Measurements from ENCODE around the gene SETDB2. TPM values are rescaled to one million over a fixed set of nuclear protein-coding genes. Genes with fewer than 3 reads are reported as not detected.
"Not testable (repeated sequence)": the region's sequence is repeated elsewhere in the genome, so short reads cannot be mapped to it uniquely, and the experiment has no call there.

Gene SETDB2
- total and polyA plus RNA-seq, 4 donors, result 11.9 to 22.0 (median 15.7) TPM

GRCh38 chr13:49495783-49496762 is 52.0 kb downstream of the SETDB2 start, which contains the start of gene PHF11:
Gene PHF11 (plus strand): TSS chr13:49495953. CDS start chr13:49496002, 49 bp downstream.
- H3K27ac ChIP-seq (ENCODE audit: low read depth, low read length), result peak within 1 kb of the TSS; percentile 88
- 4% methylated on average over 62 of the region's 71 CpGs for WGBS (ENCODE audit: insufficient coverage)
- peaks cover 10% of the 10 kb centered on the region for H3K4me1 ChIP-seq (ENCODE audit: control insufficient read depth, insufficient read depth, low read length)

GRCh38 chr13:49496837-49497236 is 52.8 kb downstream of the SETDB2 start:
- not testable (repeated sequence) for H3K27ac ChIP-seq (ENCODE audit: low read depth, low read length); H3K27me3 ChIP-seq (ENCODE audit: control insufficient read depth, insufficient read depth, low read length); H3K4me3 ChIP-seq (ENCODE audit: low read depth, low read length); DNase-seq (ENCODE audit: low read depth in 4 of 6, low spot score in 6 of 6); H3K36me3 ChIP-seq (ENCODE audit: control insufficient read depth, insufficient read depth, low read length); H3K9me3 ChIP-seq (ENCODE audit: control insufficient read depth, insufficient read depth, low read length)
- H3K4me1 ChIP-seq (ENCODE audit: control insufficient read depth, insufficient read depth, low read length), result peaks cover 10% of the 10 kb centered on the region
- WGBS (ENCODE audit: insufficient coverage), result 100% methylated on average over 4 of the region's 11 CpGs

More at GRCh38 chr13:49495783-49496762, 52.0 kb downstream of the SETDB2 start, which contains the start of gene PHF11:
- Histone ChIP-seq H3K27me3 (ENCODE audit: control insufficient read depth, insufficient read depth, low read length) (no peaks in the 10 kb centered on the region), H3K4me3 (ENCODE audit: low read depth, low read length) (peak within 1 kb of the TSS; percentile 75), H3K9me3 (ENCODE audit: control insufficient read depth, insufficient read depth, low read length) (no peaks in the 10 kb centered on the region), H3K36me3 (ENCODE audit: control insufficient read depth, insufficient read depth, low read length) (no peaks in the 10 kb centered on the region)
- DNase-seq (ENCODE audit: low read depth in 4 of 6, low spot score in 6 of 6), result peak in 4 of 6 donors; percentile 23 to 81 (median 61)

GRCh38 chr13:49497272-49497671 is 53.2 kb downstream of the SETDB2 start:
- Histone ChIP-seq H3K36me3 (ENCODE audit: control insufficient read depth, insufficient read depth, low read length) (no peaks in the 10 kb centered on the region), H3K4me1 (ENCODE audit: control insufficient read depth, insufficient read depth, low read length) (peaks cover 10% of the 10 kb centered on the region), H3K4me3 (ENCODE audit: low read depth, low read length) (no peak overlapping the region), H3K27ac (ENCODE audit: low read depth, low read length) (no peak overlapping the region), H3K9me3 (ENCODE audit: control insufficient read depth, insufficient read depth, low read length) (no peaks in the 10 kb centered on the region), H3K27me3 (ENCODE audit: control insufficient read depth, insufficient read depth, low read length) (no peaks in the 10 kb centered on the region)
- no peak for DNase-seq (ENCODE audit: low read depth in 4 of 6, low spot score in 6 of 6)
- 95% methylated on average over 5 of the region's 5 CpGs for WGBS (ENCODE audit: insufficient coverage)

GRCh38 chr13:49498206-49498605 is 54.1 kb downstream of the SETDB2 start:
- Histone ChIP-seq H3K27me3 (ENCODE audit: control insufficient read depth, insufficient read depth, low read length) (no peaks in the 10 kb centered on the region), H3K9me3 (ENCODE audit: control insufficient read depth, insufficient read depth, low read length) (no peaks in the 10 kb centered on the region), H3K36me3 (ENCODE audit: control insufficient read depth, insufficient read depth, low read length) (no peaks in the 10 kb centered on the region), H3K4me1 (ENCODE audit: control insufficient read depth, insufficient read depth, low read length) (peaks cover 10% of the 10 kb centered on the region), H3K27ac (ENCODE audit: low read depth, low read length) (no peak overlapping the region), H3K4me3 (ENCODE audit: low read depth, low read length) (no peak overlapping the region)
- DNase-seq (ENCODE audit: low read depth in 4 of 6, low spot score in 6 of 6), result no peak
- WGBS (ENCODE audit: insufficient coverage), result 67% methylated on average over 3 of the region's 4 CpGs

- Histone ChIP-seq H3K9me3 (ENCODE audit: control insufficient read depth, insufficient read depth, low read length) (no peaks in the 10 kb centered on the region), H3K27ac (ENCODE audit: low read depth, low read length) (no peak overlapping the region), H3K27me3 (ENCODE audit: control insufficient read depth, insufficient read depth, low read length) (no peaks in the 10 kb centered on the region), H3K4me3 (ENCODE audit: low read depth, low read length) (no peak overlapping the region), H3K36me3 (ENCODE audit: control insufficient read depth, insufficient read depth, low read length) (no peaks in the 10 kb centered on the region), H3K4me1 (ENCODE audit: control insufficient read depth, insufficient read depth, low read length) (peaks cover 8% of the 10 kb centered on the region)
- DNase-seq (ENCODE audit: low read depth in 4 of 6, low spot score in 6 of 6), result no peak
- WGBS (ENCODE audit: insufficient coverage), result 100% methylated on average over 1 of the region's 6 CpGs
Measured at GRCh38 chr13:49499889-49500660, 56.0 kb downstream of the SETDB2 start.

- Histone ChIP-seq H3K9me3 (ENCODE audit: control insufficient read depth, insufficient read depth, low read length) (no peaks in the 10 kb centered on the region), H3K36me3 (ENCODE audit: control insufficient read depth, insufficient read depth, low read length) (no peaks in the 10 kb centered on the region), H3K27ac (ENCODE audit: low read depth, low read length) (no peak overlapping the region), H3K4me3 (ENCODE audit: low read depth, low read length) (no peak overlapping the region), H3K4me1 (ENCODE audit: control insufficient read depth, insufficient read depth, low read length) (no peaks in the 10 kb centered on the region), H3K27me3 (ENCODE audit: control insufficient read depth, insufficient read depth, low read length) (no peaks in the 10 kb centered on the region)
- 83% methylated on average over 9 of the region's 9 CpGs for WGBS (ENCODE audit: insufficient coverage)
- no peak for DNase-seq (ENCODE audit: low read depth in 4 of 6, low spot score in 6 of 6)
Measured at GRCh38 chr13:49502954-49503353, 58.9 kb downstream of the SETDB2 start.

GRCh38 chr13:49503951-49504350 is 59.9 kb downstream of the SETDB2 start:
- H3K4me1 ChIP-seq (ENCODE audit: control insufficient read depth, insufficient read depth, low read length), result no peaks in the 10 kb centered on the region
- H3K4me3 ChIP-seq (ENCODE audit: low read depth, low read length), result no peak overlapping the region
- H3K27ac ChIP-seq (ENCODE audit: low read depth, low read length), result no peak overlapping the region
- no peaks in the 10 kb centered on the region for H3K36me3 ChIP-seq (ENCODE audit: control insufficient read depth, insufficient read depth, low read length)
- H3K27me3 ChIP-seq (ENCODE audit: control insufficient read depth, insufficient read depth, low read length), result no peaks in the 10 kb centered on the region
- DNase-seq (ENCODE audit: low read depth in 4 of 6, low spot score in 6 of 6), result no peak
- 100% methylated on average over 1 of the region's 3 CpGs for WGBS (ENCODE audit: insufficient coverage)
- no peaks in the 10 kb centered on the region for H3K9me3 ChIP-seq (ENCODE audit: control insufficient read depth, insufficient read depth, low read length)

- H3K27ac ChIP-seq (ENCODE audit: low read depth, low read length), result no peak overlapping the region
- H3K9me3 ChIP-seq (ENCODE audit: control insufficient read depth, insufficient read depth, low read length), result no peaks in the 10 kb centered on the region
- no peaks in the 10 kb centered on the region for H3K27me3 ChIP-seq (ENCODE audit: control insufficient read depth, insufficient read depth, low read length)
- no CpG with 5 or more reads among the region's 2 CpGs for WGBS (ENCODE audit: insufficient coverage)
- peaks cover 2% of the 10 kb centered on the region for H3K36me3 ChIP-seq (ENCODE audit: control insufficient read depth, insufficient read depth, low read length)
- no peak for DNase-seq (ENCODE audit: low read depth in 4 of 6, low spot score in 6 of 6)
- no peak overlapping the region for H3K4me3 ChIP-seq (ENCODE audit: low read depth, low read length)
- no peaks in the 10 kb centered on the region for H3K4me1 ChIP-seq (ENCODE audit: control insufficient read depth, insufficient read depth, low read length)
Measured at GRCh38 chr13:49512578-49512977, 68.5 kb downstream of the SETDB2 start.

GRCh38 chr13:49516467-49516866 is 72.4 kb downstream of the SETDB2 start:
- H3K36me3 ChIP-seq (ENCODE audit: control insufficient read depth, insufficient read depth, low read length), result peaks cover 2% of the 10 kb centered on the region
- WGBS (ENCODE audit: insufficient coverage), result 79% methylated on average over 4 of the region's 5 CpGs
- DNase-seq (ENCODE audit: low read depth in 4 of 6, low spot score in 6 of 6), result peak in 1 of 6 donors; percentile 90

More at GRCh38 chr13:49516467-49516866, 72.4 kb downstream of the SETDB2 start:
- H3K4me3 ChIP-seq (ENCODE audit: low read depth, low read length), result no peak overlapping the region
- H3K9me3 ChIP-seq (ENCODE audit: control insufficient read depth, insufficient read depth, low read length), result no peaks in the 10 kb centered on the region
- no peaks in the 10 kb centered on the region for H3K4me1 ChIP-seq (ENCODE audit: control insufficient read depth, insufficient read depth, low read length)
- no peaks in the 10 kb centered on the region for H3K27me3 ChIP-seq (ENCODE audit: control insufficient read depth, insufficient read depth, low read length)
- no peak overlapping the region for H3K27ac ChIP-seq (ENCODE audit: low read depth, low read length)

All from spinal cord (tissue), 10 donors.